AG20443 (cell line): ENCODE data around the gene GRAMD1B.
A peak's percentile ranks its signal among the peaks of the same experiment; 100 is the strongest.
"Not testable (repeated sequence)": the region's sequence is repeated elsewhere in the genome, so short reads cannot be mapped to it uniquely, and the experiment has no call there.

Experiments used
- DNase-seq: peaks from one replicate; pipeline ENCODE4 v3.0.0; 2012; ENCODE audit warnings: low spot score, mixed read lengths

Gene GRAMD1B

DNA sequence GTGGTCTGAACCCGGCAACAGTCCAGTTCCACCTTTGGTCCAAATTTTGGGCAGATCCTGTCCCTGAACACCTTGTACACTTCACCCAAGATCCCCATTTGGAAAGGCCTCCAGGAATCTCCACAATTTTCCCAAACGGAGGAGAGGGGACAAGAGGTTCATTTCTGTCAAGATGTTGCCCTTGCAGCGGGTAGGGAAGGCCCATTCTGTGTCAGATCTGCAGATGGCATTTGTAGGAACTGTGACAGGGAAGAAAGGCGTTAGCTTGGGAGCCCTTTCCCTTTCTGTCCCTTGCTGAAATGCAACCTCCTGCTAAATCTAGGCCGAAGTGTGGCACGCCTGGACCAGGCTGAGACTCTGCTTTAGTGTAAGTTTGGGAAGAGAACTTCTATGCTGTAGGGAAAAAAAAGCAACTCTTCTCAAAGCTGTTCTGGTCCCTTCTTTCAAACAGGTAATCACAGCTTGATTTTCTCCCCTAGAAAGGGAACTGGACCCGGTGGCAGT is 138.3 kb downstream of the GRAMD1B start:
- no peak for DNase-seq

- DNase-seq = no peak
Observed at GRCh38 chr11:123569393-123569792, 139.3 kb downstream of the GRAMD1B start.

DNA sequence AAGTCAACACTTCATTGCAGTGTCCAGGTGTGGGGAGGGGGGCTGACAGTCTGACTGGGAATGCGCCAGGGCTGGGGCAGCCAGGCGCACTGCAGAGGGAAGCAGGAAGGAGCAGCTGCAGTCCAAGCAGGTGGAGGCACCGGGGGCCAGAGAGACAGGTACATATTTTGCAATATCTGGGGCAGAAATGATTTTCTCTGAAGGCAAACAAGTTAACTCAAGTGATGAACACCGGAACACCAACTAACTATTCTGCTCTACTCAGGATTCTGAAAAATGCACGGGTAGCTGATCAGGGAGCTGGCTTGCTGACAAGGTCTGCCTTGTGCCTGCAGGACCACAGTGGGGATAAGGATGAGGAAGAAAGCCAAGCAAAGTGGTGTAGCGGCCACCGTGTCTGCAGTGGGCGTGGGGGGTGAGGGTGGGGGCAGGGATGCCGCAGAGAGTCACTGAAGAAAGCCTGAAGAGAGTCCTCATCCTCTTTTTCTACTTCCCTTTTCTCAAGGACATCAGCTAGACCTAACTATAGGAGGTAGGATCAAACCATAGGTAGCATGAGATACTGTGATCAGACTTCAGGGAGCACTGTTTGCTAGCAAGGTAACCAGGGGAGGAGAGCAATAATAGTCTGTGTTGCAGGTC is 141.0 kb downstream of the GRAMD1B start:
- no peak for DNase-seq

- DNase-seq = not testable (repeated sequence)
Observed at GRCh38 chr11:123572791-123573190, 142.7 kb downstream of the GRAMD1B start.

DNA sequence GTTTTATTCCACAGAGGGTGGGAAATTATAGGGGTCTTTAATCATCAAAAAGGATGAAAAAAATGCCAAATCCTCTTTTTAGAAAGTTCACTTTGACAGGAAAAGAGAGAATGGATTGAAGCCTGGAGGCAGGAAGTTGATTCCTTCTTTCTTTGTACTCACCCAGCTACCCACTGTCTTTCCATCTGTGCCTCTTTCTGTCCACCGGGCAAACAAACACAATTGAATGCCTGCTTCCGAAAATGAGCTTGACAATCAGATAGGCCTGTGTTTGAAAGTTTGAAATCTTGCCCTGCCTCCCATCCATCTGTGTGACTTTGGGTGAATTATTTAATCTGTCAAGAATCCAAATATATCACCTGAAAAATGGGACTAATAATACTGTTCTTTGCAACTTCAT is 143.2 kb downstream of the GRAMD1B start:
- DNase-seq = no peak

GRCh38 chr11:123575441-123575840 is 145.4 kb downstream of the GRAMD1B start:
- no peak for DNase-seq

DNA sequence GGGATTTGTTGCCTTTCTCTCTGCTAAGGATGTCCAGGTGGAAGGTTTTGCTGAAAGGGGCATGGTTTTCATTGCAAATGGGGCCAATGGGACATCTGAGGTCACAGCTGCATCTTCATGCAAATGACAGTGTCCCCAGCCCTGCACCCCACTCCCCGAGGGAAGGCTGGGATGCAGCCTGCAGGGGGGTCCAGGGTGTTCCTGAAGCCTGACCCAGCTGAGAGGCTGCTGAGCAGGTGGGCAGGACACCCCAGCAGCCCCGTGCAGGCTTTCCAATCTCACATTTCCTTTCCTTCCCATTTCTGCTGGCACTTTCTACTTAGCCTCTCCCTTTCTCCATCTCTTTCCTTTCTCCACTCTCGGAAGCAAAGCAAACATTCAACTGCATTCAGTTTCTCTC is 146.0 kb downstream of the GRAMD1B start:
- no peak for DNase-seq

GRCh38 chr11:123576501-123576900 is 146.4 kb downstream of the GRAMD1B start:
- no peak for DNase-seq

GRCh38 chr11:123577081-123577598 is 147.1 kb downstream of the GRAMD1B start:
- peak; percentile 88 for DNase-seq

DNA sequence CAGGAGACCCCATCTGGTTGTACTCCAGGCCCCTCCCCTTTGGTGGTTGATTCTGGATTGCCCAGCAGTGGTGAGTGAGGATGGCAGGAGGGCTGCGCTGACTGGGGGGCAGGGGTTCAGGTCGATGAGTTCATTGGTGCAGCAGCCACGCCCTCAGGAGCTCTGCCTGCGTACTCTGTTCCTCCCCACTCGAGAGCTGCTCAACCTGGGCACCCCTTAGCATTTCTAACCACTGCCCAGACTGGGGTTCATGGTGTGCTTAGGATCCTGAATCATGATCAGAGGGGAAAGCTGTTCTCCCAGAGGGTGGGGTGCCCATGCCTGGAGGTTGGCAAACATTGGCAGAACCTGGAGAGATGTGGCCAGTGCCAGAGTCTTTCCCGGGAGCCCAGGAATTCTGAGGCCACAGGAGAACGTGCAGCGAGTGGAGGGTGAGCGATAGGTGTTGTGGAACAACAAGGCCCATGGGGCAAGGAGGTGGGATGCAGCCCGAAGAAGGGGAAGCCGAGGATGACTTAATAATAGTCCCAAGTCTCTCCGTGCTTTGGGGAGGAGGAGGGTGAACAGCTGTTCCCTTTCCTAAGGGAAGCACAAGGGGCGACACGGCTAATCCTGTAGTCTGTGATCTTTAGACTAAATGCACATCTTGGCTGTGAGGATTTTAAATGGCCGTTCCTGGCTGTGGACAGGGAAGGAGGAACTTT is 148.9 kb downstream of the GRAMD1B start:
- DNase-seq = no peak

DNA sequence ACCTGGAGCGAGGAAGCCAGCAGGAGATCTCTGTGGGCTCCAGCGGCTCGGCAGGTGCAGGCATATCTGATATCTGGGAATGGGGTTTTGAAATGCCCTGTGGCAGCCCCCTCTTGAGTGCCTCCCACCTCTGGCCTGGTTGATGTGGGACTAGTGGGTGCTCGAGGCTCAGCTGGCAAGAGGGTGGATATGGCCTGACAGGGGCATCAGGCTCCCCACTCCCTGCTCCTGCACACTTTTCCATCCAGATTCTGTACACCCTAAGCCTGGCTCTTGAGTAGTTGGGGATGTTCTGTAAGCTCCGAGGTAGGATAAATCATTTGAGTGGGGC is 149.4 kb downstream of the GRAMD1B start:
- DNase-seq = no peak

GRCh38 chr11:123580137-123580536 is 150.1 kb downstream of the GRAMD1B start:
- no peak for DNase-seq

DNA sequence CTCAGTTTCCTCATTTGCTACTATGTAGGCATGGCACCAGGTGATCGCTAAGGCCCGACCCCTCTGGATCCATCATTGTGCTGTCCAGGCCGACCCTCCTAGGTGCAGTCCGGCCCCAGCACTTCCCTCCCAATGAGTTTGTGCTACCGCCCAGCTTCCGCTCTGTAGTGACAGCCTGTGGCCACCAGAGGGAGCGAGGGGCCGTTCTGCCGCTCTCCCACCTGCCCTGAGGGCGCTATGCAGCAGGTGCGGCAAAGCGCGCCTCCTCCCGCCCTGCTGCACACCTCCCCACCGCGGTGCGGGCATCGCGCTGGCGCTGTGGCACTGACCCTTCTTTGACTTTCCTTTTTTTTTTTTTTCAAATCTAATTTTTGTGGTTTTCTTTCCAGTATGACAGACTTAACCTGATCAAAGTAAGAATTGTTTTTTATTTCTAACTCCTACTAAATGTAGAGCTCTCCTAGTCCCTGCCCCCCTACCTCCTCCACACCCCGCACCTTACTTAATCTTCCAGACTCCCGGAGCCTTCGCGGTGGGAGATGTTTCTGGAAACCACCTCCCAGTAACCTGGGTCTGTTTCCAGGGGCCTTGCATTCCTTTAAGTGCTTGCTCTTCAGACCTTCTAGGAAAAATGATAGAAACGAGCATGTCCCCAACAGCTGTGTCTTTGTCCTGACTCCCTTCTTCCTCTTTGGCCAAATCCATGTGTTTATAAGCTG is 150.6 kb downstream of the GRAMD1B start:
- peak; percentile 86 for DNase-seq

DNA sequence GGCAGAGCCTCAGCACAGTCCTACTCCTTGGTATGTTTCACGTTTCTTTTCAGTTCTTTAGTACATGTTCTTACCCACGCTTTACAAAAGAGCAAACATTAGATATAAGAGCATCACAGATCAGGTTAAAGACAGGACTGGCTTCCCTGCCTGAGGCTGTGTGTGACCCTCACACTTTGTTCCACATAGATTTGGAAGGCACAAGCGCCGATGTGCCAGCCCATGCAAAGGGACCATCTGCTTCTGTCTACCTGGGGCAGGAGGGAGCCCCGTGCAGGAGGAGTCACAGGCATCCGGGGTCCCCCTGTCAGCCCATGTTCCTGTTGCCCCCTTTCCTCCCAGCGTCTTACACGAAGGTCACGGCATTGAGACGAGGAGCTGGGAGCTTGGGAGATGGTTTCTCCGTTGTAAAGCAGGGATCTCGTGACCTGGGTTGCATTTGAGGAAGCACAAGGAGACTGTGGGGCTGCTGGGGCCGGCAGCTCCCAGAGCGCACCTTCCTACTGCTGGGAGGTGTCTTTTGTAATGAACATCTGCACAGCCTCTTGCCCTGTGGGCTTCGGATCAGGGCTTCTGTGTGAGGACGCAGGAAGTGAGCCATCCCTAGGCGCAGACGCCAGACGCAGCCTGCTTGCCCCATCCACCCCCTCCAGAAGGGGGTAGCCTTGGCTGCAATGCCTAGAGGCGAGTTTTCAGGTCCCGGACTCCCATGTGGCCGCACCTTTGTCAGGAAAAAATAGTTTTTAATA is 151.8 kb downstream of the GRAMD1B start:
- no peak for DNase-seq

- DNase-seq = no peak
Observed at GRCh38 chr11:123582992-123583504, 153.0 kb downstream of the GRAMD1B start.

- DNase-seq = peak; percentile 27
Observed at GRCh38 chr11:123584186-123584585, 154.1 kb downstream of the GRAMD1B start.

DNA sequence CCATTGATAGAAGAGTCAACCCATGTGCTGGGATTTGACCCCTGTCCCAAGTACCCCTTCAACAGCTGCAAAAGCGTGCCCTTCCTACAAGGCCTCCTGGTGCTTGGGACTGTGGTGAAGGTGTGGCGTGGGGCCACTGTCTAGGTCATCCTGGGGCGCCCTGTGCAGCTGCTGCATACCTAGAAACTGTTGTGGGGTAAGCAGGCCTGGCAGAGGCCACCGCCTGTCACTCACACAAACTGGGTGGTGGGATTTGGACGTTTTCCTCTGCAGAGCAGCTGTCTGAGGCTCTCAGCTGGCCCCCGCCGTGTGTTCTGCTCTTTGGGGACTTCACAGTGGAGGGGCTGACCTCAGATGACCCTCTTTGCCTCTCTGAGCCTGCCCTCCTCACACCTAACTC is 154.7 kb downstream of the GRAMD1B start:
- DNase-seq = no peak

DNA sequence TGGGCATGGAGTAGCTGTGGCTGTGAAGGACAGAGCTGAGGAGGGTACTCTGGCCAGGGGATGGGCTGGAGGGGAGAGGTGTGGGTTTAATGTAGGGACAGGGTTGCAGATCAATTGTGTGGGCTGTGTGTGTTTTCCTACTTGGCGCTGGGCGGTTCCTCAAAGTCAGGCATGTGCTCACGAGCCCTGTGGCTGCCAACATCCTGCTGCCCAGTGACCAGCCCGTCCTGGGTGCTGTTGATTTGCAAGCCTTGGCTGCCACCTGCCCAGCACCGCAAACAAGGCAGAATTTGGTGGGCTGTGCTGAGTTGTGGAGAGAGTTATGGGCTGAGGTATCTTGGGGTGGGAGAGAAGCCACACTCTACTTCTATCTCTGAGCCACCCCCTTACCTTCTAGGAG is 155.1 kb downstream of the GRAMD1B start:
- no peak for DNase-seq

- no peak for DNase-seq
Observed at GRCh38 chr11:123585706-123586105, 155.6 kb downstream of the GRAMD1B start.

GRCh38 chr11:123586568-123586967 is 156.5 kb downstream of the GRAMD1B start:
- DNase-seq = no peak

GRCh38 chr11:123587044-123587443 is 157.0 kb downstream of the GRAMD1B start:
- peak; percentile 39 for DNase-seq

DNA sequence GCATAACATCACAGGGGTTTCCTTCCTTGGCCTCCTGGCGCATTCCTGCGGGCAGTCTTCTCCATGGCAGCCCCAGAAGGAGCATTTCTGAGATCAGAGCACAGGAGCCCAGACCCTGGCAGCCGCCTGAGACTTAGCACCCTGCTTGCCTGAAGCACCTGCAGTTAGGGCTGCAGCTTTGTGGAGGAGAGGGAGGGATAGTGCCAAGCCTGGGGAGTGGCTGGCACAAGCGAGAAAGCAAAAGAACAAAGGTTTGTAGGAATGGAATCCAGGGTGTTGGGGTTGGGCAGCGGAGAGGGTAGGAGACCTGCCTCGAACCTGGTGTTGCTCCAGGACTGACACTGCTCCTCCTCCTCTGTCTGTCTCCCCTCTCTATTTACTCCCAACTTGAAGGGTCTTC is 157.5 kb downstream of the GRAMD1B start:
- no peak for DNase-seq
